ENCODE results near the gene SH3YL1. TPM values are rescaled to one million over a fixed set of nuclear protein-coding genes. Genes with fewer than 3 reads are reported as not detected.

Gene SH3YL1
- total RNA-seq, 1 experiment from 2014 or later, result 28.4 TPM

DNA sequence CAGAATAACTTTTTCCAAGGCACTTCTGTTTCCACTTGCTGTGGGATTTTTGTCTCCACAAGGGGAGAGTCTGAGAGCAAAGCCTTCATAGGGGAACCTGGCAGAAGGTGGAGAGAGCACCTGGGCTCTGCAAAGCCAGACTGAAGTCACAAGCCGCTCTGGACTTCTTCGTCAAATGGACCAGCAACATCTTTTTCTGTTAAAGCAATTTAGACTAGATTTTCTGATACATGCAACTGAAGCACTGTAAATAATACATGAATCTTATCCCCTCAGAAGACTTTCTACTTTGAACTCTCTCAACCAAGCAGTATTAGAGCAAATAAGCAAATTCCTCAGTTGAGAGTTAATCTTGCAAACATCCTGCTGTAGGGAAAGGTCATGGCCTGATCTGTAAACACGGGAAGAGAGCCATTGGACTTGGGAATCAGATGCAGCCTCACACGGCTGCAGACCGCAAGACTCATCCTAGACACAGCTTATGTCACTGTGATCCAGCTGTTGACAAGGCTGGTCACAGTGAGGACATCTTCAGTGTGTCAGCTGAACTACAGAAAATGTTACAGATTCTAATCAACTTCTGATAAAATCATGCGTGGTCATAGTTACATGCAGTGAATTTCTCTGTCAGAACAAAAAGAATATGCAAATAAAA lies 3.2 kb downstream of the SH3YL1 start:
- Histone ChIP-seq H3K36me3 (ENCODE audit: control insufficient read depth, insufficient read depth, low read length) (peaks cover 7% of the 10 kb centered on the region; the same call in 1 of the 2 replicates), H3K4me3 (ENCODE audit: low read depth in 2 of 2, low read length in 2 of 2) (no peak overlapping the region), H3K27me3 (ENCODE audit: control insufficient read depth, insufficient read depth, low read length) (no peaks in the 10 kb centered on the region), H3K9me3 (ENCODE audit: control insufficient read depth, insufficient read depth, low read depth, low read length) (peaks cover 17% of the 10 kb centered on the region), H3K4me1 (ENCODE audit: control insufficient read depth, insufficient read depth, low read length) (peaks cover 5% of the 10 kb centered on the region; the same call in 1 of the 2 replicates), H3K27ac (ENCODE audit: low read length) (no peak overlapping the region)
- no peak for DNase-seq (ENCODE audit: low read depth, low spot score)
- ChIA-PET CTCF (interaction anchor here (0.5 kb wide), 1 partner anchor 16 kb away, joined by 10 read pairs; no protein-coding TSS in a partner anchor), POLR2A (no interaction called here)
- intact Hi-C loops (cut with micrococcal nuclease; ENCODE audit: unreplicated experiment), result no loop called here
- no peak for TF ChIP-seq CTCF (IDR thresholded peaks at IDR 0.05)
- TF ChIP-seq TCF7L2 (IDR thresholded peaks at IDR 0.05; ENCODE audit: low read depth, low read length), result no peak
- no peak for TF ChIP-seq SIN3A (IDR thresholded peaks at IDR 0.05; ENCODE audit: borderline replicate concordance, insufficient read depth, low read depth, low read length)
- TF ChIP-seq REST (IDR thresholded peaks at IDR 0.05; ENCODE audit: insufficient read depth in 1 of 2, low read depth in 2 of 2, low read length in 1 of 2), result no peak
- no peak for TF ChIP-seq POLR2AphosphoS5 (IDR thresholded peaks at IDR 0.05; ENCODE audit: low read depth, low read length)
- ATAC-seq, result no peak
- in situ Hi-C loops (cut with HindIII; ENCODE audit: low pct_unique_long_range_greater_than_20kb, low sequenced_read_pairs), result no loop called here
- no TSS peak for BruUV-seq (replicated peaks)

GRCh38 chr2:259789-260331 lies 4.0 kb downstream of the SH3YL1 start:
- BruUV-seq (replicated peaks), result no TSS peak
- DNase-seq (ENCODE audit: low read depth, low spot score), result no peak
- in situ Hi-C loops (cut with HindIII; ENCODE audit: low pct_unique_long_range_greater_than_20kb, low sequenced_read_pairs) (no loop called here), intact Hi-C loops (cut with micrococcal nuclease; ENCODE audit: unreplicated experiment) (no loop called here)
- H3K27me3 ChIP-seq (ENCODE audit: control insufficient read depth, insufficient read depth, low read length), result no peaks in the 10 kb centered on the region
- H3K36me3 ChIP-seq (ENCODE audit: control insufficient read depth, insufficient read depth, low read length), result no peaks in the 10 kb centered on the region; the same call in 1 of the 2 replicates
- H3K9me3 ChIP-seq (ENCODE audit: control insufficient read depth, insufficient read depth, low read depth, low read length), result peaks cover 17% of the 10 kb centered on the region
- no peak overlapping the region for H3K27ac ChIP-seq (ENCODE audit: low read length)
- CTCF ChIA-PET, result no interaction called here
- POLR2A ChIA-PET, result no interaction called here
- TF ChIP-seq TCF7L2 (IDR thresholded peaks at IDR 0.05; ENCODE audit: low read depth, low read length), result no peak
- no peak for TF ChIP-seq CTCF (IDR thresholded peaks at IDR 0.05)
- no peak for TF ChIP-seq REST (IDR thresholded peaks at IDR 0.05; ENCODE audit: insufficient read depth in 1 of 2, low read depth in 2 of 2, low read length in 1 of 2)
- no peak for TF ChIP-seq SIN3A (IDR thresholded peaks at IDR 0.05; ENCODE audit: borderline replicate concordance, insufficient read depth, low read depth, low read length)
- no peak for TF ChIP-seq POLR2AphosphoS5 (IDR thresholded peaks at IDR 0.05; ENCODE audit: low read depth, low read length)
- ATAC-seq, result no peak
- H3K4me3 ChIP-seq (ENCODE audit: low read depth in 2 of 2, low read length in 2 of 2), result no peak overlapping the region
- H3K4me1 ChIP-seq (ENCODE audit: control insufficient read depth, insufficient read depth, low read length), result peaks cover 5% of the 10 kb centered on the region; the same call in 1 of the 2 replicates

All from Panc1 (cell line).